Astrocyte (in vitro differentiated cells and primary cell): Measurements from ENCODE around the gene C1orf159. TPM values are rescaled to one million over a fixed set of nuclear protein-coding genes. Genes with fewer than 3 reads are reported as not detected.

ENCODE experiments used
- DNase-seq: peaks from one replicate; pipeline ENCODE4 v3.0.0-alpha.2; 2010; ENCODE audit warnings: low read depth
- FAIRE-seq: peaks from 2 replicates; lab custom pipeline; 2011; peaks lifted over from hg19 to GRCh38; lab: Jason Lieb, UNC
- H2AFZ ChIP-seq: 2 replicates; pipeline ENCODE4 v1.6.0; 2012; ENCODE audit warnings: low read depth, low read length, inconsistent platforms
- H3K27ac ChIP-seq: 2 replicates; pipeline ENCODE4 v1.5.1; 2011; ENCODE audit warnings: low read depth, low read length, inconsistent platforms
- H3K27me3 ChIP-seq: 2 replicates; pipeline ENCODE4 v1.6.0; 2011; ENCODE audit warnings: low read length, inconsistent platforms; ENCODE audit not compliant: insufficient read depth
- H3K36me3 ChIP-seq: 2 replicates; pipeline ENCODE4 v1.5.1; 2011; ENCODE audit warnings: low read length, inconsistent platforms; ENCODE audit not compliant: insufficient read depth
- H3K4me1 ChIP-seq: 2 replicates; pipeline ENCODE4 v1.5.1; 2011; ENCODE audit warnings: low read length, inconsistent platforms; ENCODE audit not compliant: insufficient read depth
- H3K4me2 ChIP-seq: 2 replicates; pipeline ENCODE4 v1.6.0; 2012; ENCODE audit warnings: low read length, inconsistent platforms
- H3K4me3 ChIP-seq: 2 replicates; pipeline ENCODE4 v1.5.1; 2011; ENCODE audit warnings: low read depth, mild to moderate bottlenecking, low read length, inconsistent platforms; ENCODE audit not compliant: insufficient read depth
- H3K79me2 ChIP-seq: 2 replicates; pipeline ENCODE4 v1.6.0; 2012; ENCODE audit warnings: mild to moderate bottlenecking, low read length, inconsistent platforms; ENCODE audit not compliant: insufficient read depth
- H3K9ac ChIP-seq: 2 replicates; pipeline ENCODE4 v1.6.0; 2012; ENCODE audit warnings: mild to moderate bottlenecking, low read length, inconsistent platforms
- H3K9me3 ChIP-seq: 2 replicates; pipeline ENCODE4 v1.5.1; 2012; ENCODE audit warnings: low read depth, mild to moderate bottlenecking, low read length, inconsistent platforms; ENCODE audit not compliant: insufficient read depth
- H4K20me1 ChIP-seq: 2 replicates; pipeline ENCODE4 v1.6.0; 2012; ENCODE audit warnings: low read length, inconsistent platforms; ENCODE audit not compliant: insufficient read depth
- H3K27ac Mint-ChIP-seq: one replicate; pipeline ENCODE4 v1.8.0; 2021; ENCODE audit warnings: mild to moderate bottlenecking, mixed read lengths; ENCODE audit not compliant: unreplicated experiment
- H3K27me3 Mint-ChIP-seq: one replicate; pipeline ENCODE4 v1.8.0; 2021; ENCODE audit warnings: low read depth, mixed read lengths; ENCODE audit not compliant: unreplicated experiment
- H3K36me3 Mint-ChIP-seq: one replicate; pipeline ENCODE4 v1.8.0; 2021; ENCODE audit warnings: low read depth, mixed read lengths; ENCODE audit not compliant: unreplicated experiment
- H3K4me1 Mint-ChIP-seq: one replicate; pipeline ENCODE4 v1.8.0; 2021; ENCODE audit warnings: low read depth, mixed read lengths; ENCODE audit not compliant: unreplicated experiment
- H3K4me3 Mint-ChIP-seq: one replicate; pipeline ENCODE4 v1.8.0; 2021; ENCODE audit warnings: mild to moderate bottlenecking, moderate library complexity, mixed read lengths; ENCODE audit not compliant: unreplicated experiment
- H3K9me3 Mint-ChIP-seq: one replicate; pipeline ENCODE4 v1.8.0; 2021; ENCODE audit warnings: mild to moderate bottlenecking, mixed read lengths; ENCODE audit not compliant: unreplicated experiment
- EZH2 ChIP-seq: IDR thresholded peaks from 2 replicates; pipeline ENCODE4 v1.6.1; 2012; ENCODE audit warnings: mild to moderate bottlenecking, low read length, inconsistent platforms; ENCODE audit not compliant: insufficient read depth
- total RNA-seq: library from RNA; stranded (reverse); gene quantifications from 2 replicates; pipeline ENCODE4 v1.2.1, GENCODE V29; 2021
- TF ChIP-seq, protein P1 (sequence below): IDR thresholded peaks from 2 replicates; pipeline ENCODE4 v1.5.1; 2011; ENCODE audit warnings: low read depth, mild to moderate bottlenecking, inconsistent platforms, low read length, moderate library complexity; ENCODE audit not compliant: insufficient read depth

C1orf159 gene
- total RNA-seq, 1 donor from 2014 or later, result 13.9 TPM

GRCh38 chr1:1137256-1138045, 21.6 kb upstream of the C1orf159 start:
- Histone ChIP-seq H3K27me3 (peaks cover 8% of the 10 kb centered on the region), H2AFZ (no peak overlapping the region), H3K36me3 (no peaks in the 10 kb centered on the region), H3K9me3 (no peaks in the 10 kb centered on the region), H3K4me1 (no peaks in the 10 kb centered on the region), H3K4me2 (no peak overlapping the region), H3K79me2 (no peaks in the 10 kb centered on the region), H3K9ac (no peak overlapping the region), H3K27ac (no peak overlapping the region), H3K4me3 (no peak overlapping the region), H4K20me1 (no peaks in the 10 kb centered on the region)
- no peaks in the 10 kb centered on the region for H3K9me3 Mint-ChIP-seq
- peaks cover 23% of the 10 kb centered on the region for H3K27me3 Mint-ChIP-seq
- DNase-seq (no peak), FAIRE-seq (no peak)
- H3K4me1 Mint-ChIP-seq, result no peaks in the 10 kb centered on the region
- no peaks in the 10 kb centered on the region for H3K36me3 Mint-ChIP-seq
- no peak overlapping the region for H3K4me3 Mint-ChIP-seq
- TF ChIP-seq, protein P1, sequence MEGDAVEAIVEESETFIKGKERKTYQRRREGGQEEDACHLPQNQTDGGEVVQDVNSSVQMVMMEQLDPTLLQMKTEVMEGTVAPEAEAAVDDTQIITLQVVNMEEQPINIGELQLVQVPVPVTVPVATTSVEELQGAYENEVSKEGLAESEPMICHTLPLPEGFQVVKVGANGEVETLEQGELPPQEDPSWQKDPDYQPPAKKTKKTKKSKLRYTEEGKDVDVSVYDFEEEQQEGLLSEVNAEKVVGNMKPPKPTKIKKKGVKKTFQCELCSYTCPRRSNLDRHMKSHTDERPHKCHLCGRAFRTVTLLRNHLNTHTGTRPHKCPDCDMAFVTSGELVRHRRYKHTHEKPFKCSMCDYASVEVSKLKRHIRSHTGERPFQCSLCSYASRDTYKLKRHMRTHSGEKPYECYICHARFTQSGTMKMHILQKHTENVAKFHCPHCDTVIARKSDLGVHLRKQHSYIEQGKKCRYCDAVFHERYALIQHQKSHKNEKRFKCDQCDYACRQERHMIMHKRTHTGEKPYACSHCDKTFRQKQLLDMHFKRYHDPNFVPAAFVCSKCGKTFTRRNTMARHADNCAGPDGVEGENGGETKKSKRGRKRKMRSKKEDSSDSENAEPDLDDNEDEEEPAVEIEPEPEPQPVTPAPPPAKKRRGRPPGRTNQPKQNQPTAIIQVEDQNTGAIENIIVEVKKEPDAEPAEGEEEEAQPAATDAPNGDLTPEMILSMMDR, result no peak
- TF ChIP-seq EZH2, result no peak
- H3K27ac Mint-ChIP-seq, result no peak overlapping the region

- H3K9me3 Mint-ChIP-seq, result no peaks in the 10 kb centered on the region
- H3K9ac ChIP-seq, result no peak overlapping the region
- H3K4me2 ChIP-seq, result no peak overlapping the region
- H3K27me3 ChIP-seq, result peaks cover 8% of the 10 kb centered on the region
- H3K27ac Mint-ChIP-seq, result no peak overlapping the region
- H2AFZ ChIP-seq, result no peak overlapping the region
- DNase-seq (no peak), FAIRE-seq (no peak)
- no peak overlapping the region for H3K4me3 Mint-ChIP-seq
- H3K27ac ChIP-seq, result no peak overlapping the region
- H3K79me2 ChIP-seq, result no peaks in the 10 kb centered on the region
- H3K36me3 ChIP-seq, result no peaks in the 10 kb centered on the region
- no peaks in the 10 kb centered on the region for H3K36me3 Mint-ChIP-seq
- H4K20me1 ChIP-seq, result no peaks in the 10 kb centered on the region
- no peaks in the 10 kb centered on the region for H3K9me3 ChIP-seq
- TF ChIP-seq EZH2, result no peak
- TF ChIP-seq, protein P1, result no peak
- H3K4me3 ChIP-seq, result no peak overlapping the region
- H3K4me1 ChIP-seq, result no peaks in the 10 kb centered on the region
- H3K27me3 Mint-ChIP-seq, result peaks cover 20% of the 10 kb centered on the region
- no peaks in the 10 kb centered on the region for H3K4me1 Mint-ChIP-seq
Observed at GRCh38 chr1:1136547-1137230, 20.8 kb upstream of the C1orf159 start.
